Endothelial cell (in vitro differentiated cells): ENCODE measurements around the gene SYMPK. TPM values are rescaled to one million over a fixed set of nuclear protein-coding genes. Genes with fewer than 3 reads are reported as not detected.

Source experiments
- DNase-seq: peaks from one replicate; pipeline ENCODE4 v3.0.0; 2021; ENCODE audit warnings: low spot score
- H3K27ac Mint-ChIP-seq: one replicate; pipeline ENCODE4 v1.8.0; 2021; ENCODE audit warnings: mixed read lengths, inconsistent platforms; ENCODE audit not compliant: unreplicated experiment
- H3K27me3 Mint-ChIP-seq: one replicate; pipeline ENCODE4 v1.8.0; 2021; ENCODE audit warnings: mild to moderate bottlenecking, moderate library complexity, mixed read lengths, inconsistent platforms; ENCODE audit not compliant: unreplicated experiment
- H3K36me3 Mint-ChIP-seq: one replicate; pipeline ENCODE4 v1.8.0; 2021; ENCODE audit warnings: mild to moderate bottlenecking, low read depth, mixed read lengths, inconsistent platforms; ENCODE audit not compliant: unreplicated experiment
- H3K4me1 Mint-ChIP-seq: one replicate; pipeline ENCODE4 v1.8.0; 2021; ENCODE audit warnings: mild to moderate bottlenecking, mixed read lengths, inconsistent platforms; ENCODE audit not compliant: unreplicated experiment
- H3K4me3 Mint-ChIP-seq: one replicate; pipeline ENCODE4 v1.8.0; 2021; ENCODE audit warnings: mild to moderate bottlenecking, mixed read lengths, inconsistent platforms; ENCODE audit not compliant: unreplicated experiment
- H3K9me3 Mint-ChIP-seq: one replicate; pipeline ENCODE4 v1.8.0; 2021; ENCODE audit warnings: mixed read lengths, inconsistent platforms; ENCODE audit not compliant: unreplicated experiment
- CTCF ChIP-seq: fragments of 200-600 bp; sonication (generic); IDR thresholded peaks from one replicate; pipeline ENCODE4 v1.5.0; 2021; ENCODE audit warnings: antibody characterized with exemption; ENCODE audit not compliant: unreplicated experiment
- total RNA-seq: library from RNA; stranded (reverse); fragmentation: NEBNext Ultra II Directional; extraction: Animal tissue kit (Norgen Biotek cat#: 25700); gene quantifications from one replicate; pipeline ENCODE4 v1.2.1, GENCODE V29; 2021; ENCODE audit not compliant: unreplicated experiment

Gene SYMPK
- total RNA-seq, 1 donor from 2014 or later = 70.7 TPM

GRCh38 chr19:45767881-45768654 lies 94.9 kb downstream of the SYMPK start:
- H3K4me3 Mint-ChIP-seq = peak overlapping the region; percentile 90
- H3K36me3 Mint-ChIP-seq = peaks cover 10% of the 10 kb centered on the region
- H3K27ac Mint-ChIP-seq = no peak overlapping the region
- DNase-seq = peak; percentile 57
- no peak for TF ChIP-seq CTCF
- peaks cover 15% of the 10 kb centered on the region for H3K4me1 Mint-ChIP-seq
- no peaks in the 10 kb centered on the region for H3K9me3 Mint-ChIP-seq
- H3K27me3 Mint-ChIP-seq = peaks cover 26% of the 10 kb centered on the region

- H3K27me3 Mint-ChIP-seq = peaks cover 26% of the 10 kb centered on the region
- H3K9me3 Mint-ChIP-seq = no peaks in the 10 kb centered on the region
- H3K4me3 Mint-ChIP-seq = peak overlapping the region; percentile 90
- no peak overlapping the region for H3K27ac Mint-ChIP-seq
- peaks cover 15% of the 10 kb centered on the region for H3K4me1 Mint-ChIP-seq
- DNase-seq = peak; percentile 56
- H3K36me3 Mint-ChIP-seq = peaks cover 6% of the 10 kb centered on the region
- no peak for TF ChIP-seq CTCF
Observed at GRCh38 chr19:45767410-45767880, 95.5 kb downstream of the SYMPK start.

GRCh38 chr19:45766869-45767346 lies 96.0 kb downstream of the SYMPK start:
- Mint-ChIP-seq H3K27me3 (peaks cover 22% of the 10 kb centered on the region), H3K9me3 (no peaks in the 10 kb centered on the region), H3K27ac (no peak overlapping the region), H3K36me3 (peaks cover 1% of the 10 kb centered on the region), H3K4me1 (peaks cover 12% of the 10 kb centered on the region), H3K4me3 (peak overlapping the region; percentile 90)
- TF ChIP-seq CTCF = no peak
- no peak for DNase-seq

- no peak overlapping the region for H3K27ac Mint-ChIP-seq
- H3K36me3 Mint-ChIP-seq = no peaks in the 10 kb centered on the region
- H3K4me1 Mint-ChIP-seq = peaks cover 12% of the 10 kb centered on the region
- DNase-seq = no peak
- no peak for TF ChIP-seq CTCF
- peaks cover 19% of the 10 kb centered on the region for H3K27me3 Mint-ChIP-seq
- no peaks in the 10 kb centered on the region for H3K9me3 Mint-ChIP-seq
- no peak overlapping the region for H3K4me3 Mint-ChIP-seq
Observed at GRCh38 chr19:45766296-45766868, 96.6 kb downstream of the SYMPK start.
